Measurements from ENCODE around the gene ITCH. TPM values are rescaled to one million over a fixed set of nuclear protein-coding genes. Genes with fewer than 3 reads are reported as not detected.

The ITCH gene
- 47.0 and 60.8 TPM in 2 replicates for total RNA-seq

GRCh38 chr20:34363062-34363464, at the start of gene ITCH:
Gene ITCH (plus strand): TSS chr20:34363273. CDS start chr20:34393812, 30,539 bp downstream.

GRCh38 chr20:34516247-34517113, 153.4 kb downstream of the ITCH start, which contains the start of gene DYNLRB1:
Gene DYNLRB1 (plus strand): TSS chr20:34516422. CDS start chr20:34516459, 37 bp downstream.

GRCh38 chr20:34558320-34559218, 195.5 kb downstream of the ITCH start, which contains the start of gene MAP1LC3A:
Gene MAP1LC3A (plus strand): TSS chr20:34558718. CDS start chr20:34558869, 151 bp downstream.

Other genes starting within 250 kb of the ITCH start
- gene ASIP, start 121.8 kb upstream of the ITCH start, total RNA-seq: not detected in 2 replicates
- 152 and 157 TPM in 2 replicates for gene AHCY, start 59.9 kb upstream of the ITCH start, total RNA-seq
- 131 and 161 TPM in 2 replicates for gene DYNLRB1, start 153.1 kb downstream of the ITCH start, total RNA-seq
- 30.8 and 39.5 TPM in 2 replicates for gene MAP1LC3A, start 195.4 kb downstream of the ITCH start, total RNA-seq